Measurements from ENCODE around the gene ZNF155. TPM values are rescaled to one million over a fixed set of nuclear protein-coding genes. Genes with fewer than 3 reads are reported as not detected.

Gene ZNF155
- polyA plus RNA-seq, 3 donors: 1.2 to 3.0 (median 1.4) TPM

DNA sequence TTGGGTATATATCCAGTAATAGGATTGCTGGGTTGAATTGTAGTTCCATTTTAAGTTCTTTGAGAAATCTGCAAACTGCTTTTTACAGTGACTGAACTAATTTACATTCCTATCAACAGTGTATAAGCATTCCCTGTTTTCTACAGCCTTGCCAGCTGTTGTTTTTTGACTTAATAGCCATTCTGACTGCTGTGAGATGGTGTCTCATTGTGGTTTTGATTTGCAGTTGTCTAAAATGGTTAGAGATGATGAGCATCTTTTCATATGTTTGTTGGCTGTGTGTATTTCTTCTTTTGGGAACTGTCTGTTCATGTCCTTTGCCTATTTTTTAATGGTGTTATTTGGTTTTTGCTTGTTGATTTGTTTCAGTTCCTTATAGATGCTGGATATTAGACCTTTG is 37.2 kb downstream of the ZNF155 start:
- Histone ChIP-seq H3K36me3 (replicated peaks in 1 of 2; ENCODE audit: control insufficient read depth in 1 of 2, insufficient read depth in 2 of 2, low read length in 2 of 2) (no peaks in the 10 kb centered on the region), H3K27me3 (ENCODE audit: control insufficient read depth in 2 of 2, insufficient read depth in 2 of 2, low read length in 2 of 2) (no peaks in the 10 kb centered on the region), H3K9me3 (replicated peaks in 1 of 2; ENCODE audit: control insufficient read depth in 1 of 2, insufficient read depth in 1 of 2, low read length in 2 of 2) (peaks cover 17 to 42% of the 10 kb centered on the region in 2 donors), H3K9ac (ENCODE audit: insufficient read depth, low read length, poor library complexity, severe bottlenecking) (no peak overlapping the region), H3K4me2 (replicated peaks; ENCODE audit: extremely low read depth, low read length, poor library complexity, severe bottlenecking) (no peak overlapping the region), H2AFZ (ENCODE audit: insufficient read depth, low read depth, low read length, poor library complexity, severe bottlenecking) (no peak overlapping the region), H3K27ac (ENCODE audit: low read depth in 1 of 2, low read length in 2 of 2) (no peak overlapping the region), H3K4me3 (replicated peaks in 1 of 3; ENCODE audit: low read depth in 2 of 3, low read length in 3 of 3) (no peak overlapping the region), H3K4me1 (ENCODE audit: control insufficient read depth in 1 of 2, insufficient read depth in 2 of 2, low read length in 2 of 2) (peaks cover 12 to 15% of the 10 kb centered on the region in 2 donors), H3K79me2 (ENCODE audit: insufficient read depth, low read length) (no peaks in the 10 kb centered on the region), H4K20me1 (ENCODE audit: insufficient read depth, low read length) (no peaks in the 10 kb centered on the region)
- Mint-ChIP-seq H3K27ac (no peak overlapping the region), H3K4me3 (no peak overlapping the region), H3K27me3 (ENCODE audit: low read depth in 3 of 3) (peaks cover 1 to 4% (median 2%) of the 10 kb centered on the region in 3 donors), H3K9me3 (peaks cover 21 to 63% (median 41%) of the 10 kb centered on the region in 7 donors), H3K36me3 (no peaks in the 10 kb centered on the region), H3K4me1 (peaks cover 17% of the 10 kb centered on the region)
- no peak for TF ChIP-seq CTCF (IDR thresholded peaks at IDR 0.05)
- intact Hi-C loops (cut with micrococcal nuclease): no loop called here
- no peak for DNase-seq

GRCh38 chr19:44024900-44025216 is 40.9 kb downstream of the ZNF155 start:
- intact Hi-C loops (cut with micrococcal nuclease): loop anchor here in 1 of 2 donors (1.0 to 2.0 kb wide), 2 partner anchors 22 to 69 kb away; partner anchors contain the start of genes ZNF224 and ZNF230
- H4K20me1 ChIP-seq (ENCODE audit: insufficient read depth, low read length): no peaks in the 10 kb centered on the region
- peaks cover 9 to 39% of the 10 kb centered on the region in 2 donors for H3K9me3 ChIP-seq (replicated peaks in 1 of 2; ENCODE audit: control insufficient read depth in 1 of 2, insufficient read depth in 1 of 2, low read length in 2 of 2)
- H3K27me3 Mint-ChIP-seq (ENCODE audit: low read depth in 3 of 3): peaks cover 1 to 4% (median 2%) of the 10 kb centered on the region in 3 donors
- peaks cover 26 to 29% of the 10 kb centered on the region in 2 donors for H3K36me3 Mint-ChIP-seq
- no CpG with 5 or more reads among the region's 4 CpGs for WGBS (ENCODE audit: insufficient coverage)
- TF ChIP-seq CTCF (IDR thresholded peaks at IDR 0.05): no peak
- H3K4me2 ChIP-seq (replicated peaks; ENCODE audit: extremely low read depth, low read length, poor library complexity, severe bottlenecking): peak overlapping the region; percentile 97
- DNase-seq: no peak
- no peaks in the 10 kb centered on the region for H3K27me3 ChIP-seq (ENCODE audit: control insufficient read depth in 2 of 2, insufficient read depth in 2 of 2, low read length in 2 of 2)
- H3K27ac Mint-ChIP-seq: peak overlapping the region in 6 of 7 donors; percentile 81 to 94 (median 89)
- peaks cover 19 to 33% of the 10 kb centered on the region in 2 donors for H3K36me3 ChIP-seq (replicated peaks in 1 of 2; ENCODE audit: control insufficient read depth in 1 of 2, insufficient read depth in 2 of 2, low read length in 2 of 2)
- peak overlapping the region; percentile 99 for H2AFZ ChIP-seq (ENCODE audit: insufficient read depth, low read depth, low read length, poor library complexity, severe bottlenecking)
- peak overlapping the region; percentile 77 to 98 (median 78) for H3K4me3 ChIP-seq (replicated peaks in 1 of 3; ENCODE audit: low read depth in 2 of 3, low read length in 3 of 3)
- H3K4me1 Mint-ChIP-seq: peaks cover 17% of the 10 kb centered on the region
- H3K27ac ChIP-seq (ENCODE audit: low read depth in 1 of 2, low read length in 2 of 2): peak overlapping the region in 1 of 2 donors; percentile 88
- H3K9me3 Mint-ChIP-seq: peaks cover 13 to 61% (median 34%) of the 10 kb centered on the region in 7 donors
- H3K4me3 Mint-ChIP-seq: peak overlapping the region; percentile 97 to 98
- peaks cover 13 to 15% of the 10 kb centered on the region in 2 donors for H3K4me1 ChIP-seq (ENCODE audit: control insufficient read depth in 1 of 2, insufficient read depth in 2 of 2, low read length in 2 of 2)
- H3K9ac ChIP-seq (ENCODE audit: insufficient read depth, low read length, poor library complexity, severe bottlenecking): peak overlapping the region; percentile 77
- no peaks in the 10 kb centered on the region for H3K79me2 ChIP-seq (ENCODE audit: insufficient read depth, low read length)

All from CD14-positive monocyte (primary cell).